ENCODE results near the gene ZMYM2.

Gene ZMYM2

GRCh38 chr13:20114066-20114610 is 155.6 kb downstream of the ZMYM2 start:
- DNase-seq = no peak

- DNase-seq = no peak
Observed at GRCh38 chr13:20116213-20116612, 157.7 kb downstream of the ZMYM2 start.

- DNase-seq = peak; percentile 36
Observed at GRCh38 chr13:20118268-20119140, 160.0 kb downstream of the ZMYM2 start.

- DNase-seq = no peak
Observed at GRCh38 chr13:20119960-20120359, 161.4 kb downstream of the ZMYM2 start.

GRCh38 chr13:20121159-20121525 is 162.6 kb downstream of the ZMYM2 start:
- no peak for DNase-seq

GRCh38 chr13:20124303-20124702 is 165.8 kb downstream of the ZMYM2 start:
- DNase-seq = no peak

GRCh38 chr13:20125129-20125782 is 166.7 kb downstream of the ZMYM2 start:
- DNase-seq = no peak

- DNase-seq = no peak
Observed at GRCh38 chr13:20125783-20126165, 167.2 kb downstream of the ZMYM2 start.

- DNase-seq = no peak
Observed at GRCh38 chr13:20126541-20127261, 168.2 kb downstream of the ZMYM2 start.

GRCh38 chr13:20127262-20127561 is 168.7 kb downstream of the ZMYM2 start:
- DNase-seq = no peak

- no peak for DNase-seq
Observed at GRCh38 chr13:20127562-20128458, 169.3 kb downstream of the ZMYM2 start.

GRCh38 chr13:20128459-20128931 is 170.0 kb downstream of the ZMYM2 start:
- no peak for DNase-seq

GRCh38 chr13:20129076-20129475 is 170.5 kb downstream of the ZMYM2 start:
- no peak for DNase-seq

GRCh38 chr13:20130012-20130411 is 171.5 kb downstream of the ZMYM2 start:
- no peak for DNase-seq

- DNase-seq = no peak
Observed at GRCh38 chr13:20130652-20131051, 172.1 kb downstream of the ZMYM2 start.

GRCh38 chr13:20131057-20131832 is 172.7 kb downstream of the ZMYM2 start:
- DNase-seq = no peak

- no peak for DNase-seq
Observed at GRCh38 chr13:20132052-20132634, 173.6 kb downstream of the ZMYM2 start.

GRCh38 chr13:20134732-20135131 is 176.2 kb downstream of the ZMYM2 start:
- DNase-seq = no peak

- no peak for DNase-seq
Observed at GRCh38 chr13:20136781-20137703, 178.5 kb downstream of the ZMYM2 start.

- no peak for DNase-seq
Observed at GRCh38 chr13:20137875-20138274, 179.3 kb downstream of the ZMYM2 start.
